Astrocyte (in vitro differentiated cells and primary cell): Measurements from ENCODE around the gene WIZ.

ENCODE experiments used
- CTCF ChIP-seq: IDR thresholded peaks from 2 replicates; pipeline ENCODE4 v1.5.1; 2011; ENCODE audit warnings: low read depth, mild to moderate bottlenecking, inconsistent platforms, low read length, moderate library complexity; ENCODE audit not compliant: insufficient read depth
- EZH2 ChIP-seq: IDR thresholded peaks from 2 replicates; pipeline ENCODE4 v1.6.1; 2012; ENCODE audit warnings: mild to moderate bottlenecking, low read length, inconsistent platforms; ENCODE audit not compliant: insufficient read depth

GRCh38 chr19:15443838-15444237 lies 5.9 kb downstream of the WIZ start:
- TF ChIP-seq CTCF (no peak), EZH2 (no peak)
